ENCODE results near the gene TCP10L.
"Not testable (repeated sequence)": the region's sequence is repeated elsewhere in the genome, so short reads cannot be mapped to it uniquely, and the experiment has no call there.

The TCP10L gene

GRCh38 chr21:32544697-32545096 lies 40.6 kb downstream of the TCP10L start:
- no peak overlapping the region for H3K4me3 ChIP-seq (ENCODE audit: low read depth, low read length)
- no peak for TF ChIP-seq CTCF (conservative IDR thresholded peaks at IDR 0.05; ENCODE audit: low read depth, low read length)
- no peak for DNase-seq (ENCODE audit: low read depth)

GRCh38 chr21:32543975-32544374 lies 41.3 kb downstream of the TCP10L start:
- DNase-seq (ENCODE audit: low read depth), result no peak
- no peak overlapping the region for H3K4me3 ChIP-seq (ENCODE audit: low read depth, low read length)
- no peak for TF ChIP-seq CTCF (conservative IDR thresholded peaks at IDR 0.05; ENCODE audit: low read depth, low read length)

- not testable (repeated sequence) for DNase-seq (ENCODE audit: low read depth); H3K4me3 ChIP-seq (ENCODE audit: low read depth, low read length)
Observed at GRCh38 chr21:32543056-32543455, 42.3 kb downstream of the TCP10L start.

- DNase-seq (ENCODE audit: low read depth), result no peak
- TF ChIP-seq CTCF (conservative IDR thresholded peaks at IDR 0.05; ENCODE audit: low read depth, low read length), result no peak
- H3K4me3 ChIP-seq (ENCODE audit: low read depth, low read length), result no peak overlapping the region
Observed at GRCh38 chr21:32539378-32539777, 45.9 kb downstream of the TCP10L start.

GRCh38 chr21:32538147-32538792 lies 47.1 kb downstream of the TCP10L start:
- TF ChIP-seq CTCF (conservative IDR thresholded peaks at IDR 0.05; ENCODE audit: low read depth, low read length), result no peak
- peak; percentile 34 for DNase-seq (ENCODE audit: low read depth)
- H3K4me3 ChIP-seq (ENCODE audit: low read depth, low read length), result no peak overlapping the region

- no peak for TF ChIP-seq CTCF (conservative IDR thresholded peaks at IDR 0.05; ENCODE audit: low read depth, low read length)
- no peak for DNase-seq (ENCODE audit: low read depth)
- H3K4me3 ChIP-seq (ENCODE audit: low read depth, low read length), result no peak overlapping the region
Observed at GRCh38 chr21:32537569-32537881, 47.8 kb downstream of the TCP10L start.

- DNase-seq (ENCODE audit: low read depth), result no peak
- H3K4me3 ChIP-seq (ENCODE audit: low read depth, low read length), result no peak overlapping the region
- no peak for TF ChIP-seq CTCF (conservative IDR thresholded peaks at IDR 0.05; ENCODE audit: low read depth, low read length)
Observed at GRCh38 chr21:32535612-32536011, 49.7 kb downstream of the TCP10L start.
